Putamen (tissue), 1 donor: ENCODE data around the gene DHDH.

Experiments used
- DNase-seq: peaks from one replicate; pipeline ENCODE4 v3.0.0-alpha.2; 2016; ENCODE audit warnings: low spot score

Gene DHDH

DNA sequence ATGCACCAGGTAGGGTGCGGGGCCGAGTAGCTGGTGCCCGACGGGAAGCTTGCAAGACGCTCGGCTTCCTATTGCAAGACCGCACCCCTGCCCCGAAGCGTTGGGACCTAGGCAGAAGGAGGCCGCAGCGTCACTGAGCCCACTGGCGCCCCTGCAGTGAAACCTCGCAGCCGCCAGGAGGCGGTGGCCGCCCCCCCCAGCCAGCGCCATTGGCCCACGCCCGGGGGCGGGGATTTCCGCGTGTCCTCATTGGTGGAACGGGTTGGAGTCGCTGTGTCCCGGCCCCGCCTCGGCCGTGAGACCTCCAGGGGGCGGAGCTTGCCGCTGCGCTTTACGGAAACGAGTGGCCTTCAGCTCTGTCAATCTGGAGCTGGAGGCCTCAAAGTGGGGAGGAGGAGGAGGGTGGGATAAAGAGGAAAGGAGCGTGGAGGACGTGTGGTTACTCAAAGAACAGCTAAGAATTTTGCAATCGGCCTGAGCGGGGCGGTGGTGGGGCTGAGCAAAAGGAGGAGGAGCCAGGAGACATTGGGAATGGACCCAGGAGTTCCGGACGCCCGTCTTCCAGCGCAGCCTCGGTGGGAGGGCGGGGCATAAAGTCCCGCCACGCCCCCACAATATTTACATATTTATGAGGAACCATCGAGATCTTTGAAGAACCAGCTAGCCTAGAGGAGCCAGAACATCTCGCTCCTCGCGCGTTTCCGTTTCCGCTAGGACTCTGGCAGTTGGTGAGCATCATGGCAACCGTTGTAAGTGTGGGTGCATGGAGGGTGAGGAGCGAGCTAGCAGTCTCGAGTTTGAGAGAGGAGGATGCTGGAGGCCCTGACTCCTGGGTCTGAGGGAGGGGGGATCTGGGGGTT lies 59.9 kb downstream of the DHDH start, which contains the start of the genes GYS1 and RUVBL2:
Gene GYS1, minus strand, starts transcription at position 135 of the 860 bp plus-strand sequence. CDS start 197 bp downstream, outside the sequence.
Gene RUVBL2, plus strand, starts transcription at position 713 of the 860 bp plus-strand sequence. Its CDS starts 25 bp downstream, at position 738.
- peak; percentile 99 for DNase-seq

DNA sequence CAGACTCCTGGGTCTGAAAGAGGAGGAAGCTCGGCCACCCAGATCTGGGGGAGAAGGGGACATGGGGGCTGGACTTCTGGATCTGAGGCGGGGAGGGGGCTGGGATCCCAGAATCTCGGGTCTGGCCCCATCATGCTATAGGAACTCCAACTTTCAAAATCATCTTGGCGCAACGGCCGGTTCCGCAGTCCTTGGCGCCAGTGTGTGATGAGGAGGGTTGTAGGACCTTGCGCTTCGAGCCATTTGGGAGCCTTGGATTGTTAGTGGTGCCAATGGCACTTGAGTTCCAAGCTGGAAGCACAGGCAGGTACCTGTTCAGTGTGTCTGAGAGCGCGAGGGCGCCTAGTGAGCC lies 60.5 kb downstream of the DHDH start:
- no peak for DNase-seq
